Amniotic stem cell (primary cell): Measurements from ENCODE around the gene XRCC4.
"Not testable (repeated sequence)": the region's sequence is repeated elsewhere in the genome, so short reads cannot be mapped to it uniquely, and the experiment has no call there.

Experiments
- DNase-seq: peaks from one replicate; lab custom pipeline; 2025; lab: John Stamatoyannopoulos, UW

XRCC4 gene

GRCh38 chr5:83184534-83184933, 107.2 kb downstream of the XRCC4 start:
- no peak for DNase-seq

GRCh38 chr5:83192947-83193346, 115.6 kb downstream of the XRCC4 start:
- no peak for DNase-seq

- no peak for DNase-seq
Observed at GRCh38 chr5:83197326-83197967, 120.1 kb downstream of the XRCC4 start.

GRCh38 chr5:83199126-83199525, 121.8 kb downstream of the XRCC4 start:
- DNase-seq: no peak

GRCh38 chr5:83204651-83205050, 127.3 kb downstream of the XRCC4 start:
- no peak for DNase-seq

- DNase-seq: no peak
Observed at GRCh38 chr5:83209963-83210362, 132.6 kb downstream of the XRCC4 start.

GRCh38 chr5:83219077-83219476, 141.7 kb downstream of the XRCC4 start:
- no peak for DNase-seq

- DNase-seq: no peak
Observed at GRCh38 chr5:83219495-83219894, 142.1 kb downstream of the XRCC4 start.

GRCh38 chr5:83220331-83220730, 143.0 kb downstream of the XRCC4 start:
- no peak for DNase-seq

- no peak for DNase-seq
Observed at GRCh38 chr5:83222906-83223305, 145.6 kb downstream of the XRCC4 start.

- no peak for DNase-seq
Observed at GRCh38 chr5:83227611-83228010, 150.3 kb downstream of the XRCC4 start.

GRCh38 chr5:83230511-83230910, 153.2 kb downstream of the XRCC4 start:
- DNase-seq: no peak

GRCh38 chr5:83244516-83244915, 167.2 kb downstream of the XRCC4 start:
- DNase-seq: no peak

GRCh38 chr5:83245037-83245436, 167.7 kb downstream of the XRCC4 start:
- DNase-seq: no peak

- no peak for DNase-seq
Observed at GRCh38 chr5:83246071-83246470, 168.7 kb downstream of the XRCC4 start.

- DNase-seq: no peak
Observed at GRCh38 chr5:83249156-83249555, 171.8 kb downstream of the XRCC4 start.

- no peak for DNase-seq
Observed at GRCh38 chr5:83251849-83252248, 174.5 kb downstream of the XRCC4 start.

- DNase-seq: no peak
Observed at GRCh38 chr5:83253720-83254119, 176.4 kb downstream of the XRCC4 start.

- DNase-seq: no peak
Observed at GRCh38 chr5:83255268-83255667, 177.9 kb downstream of the XRCC4 start.

- no peak for DNase-seq
Observed at GRCh38 chr5:83256091-83256780, 178.9 kb downstream of the XRCC4 start.

GRCh38 chr5:83257684-83258083, 180.3 kb downstream of the XRCC4 start:
- not testable (repeated sequence) for DNase-seq

- no peak for DNase-seq
Observed at GRCh38 chr5:83265318-83265717, 188.0 kb downstream of the XRCC4 start.

- DNase-seq: no peak
Observed at GRCh38 chr5:83270311-83270710, 193.0 kb downstream of the XRCC4 start.

GRCh38 chr5:83277154-83277553, 199.8 kb downstream of the XRCC4 start:
- no peak for DNase-seq
